ENCODE data around the gene AKAP8L.
A peak's percentile ranks its signal among the peaks of the same experiment; 100 is the strongest.

DNA sequence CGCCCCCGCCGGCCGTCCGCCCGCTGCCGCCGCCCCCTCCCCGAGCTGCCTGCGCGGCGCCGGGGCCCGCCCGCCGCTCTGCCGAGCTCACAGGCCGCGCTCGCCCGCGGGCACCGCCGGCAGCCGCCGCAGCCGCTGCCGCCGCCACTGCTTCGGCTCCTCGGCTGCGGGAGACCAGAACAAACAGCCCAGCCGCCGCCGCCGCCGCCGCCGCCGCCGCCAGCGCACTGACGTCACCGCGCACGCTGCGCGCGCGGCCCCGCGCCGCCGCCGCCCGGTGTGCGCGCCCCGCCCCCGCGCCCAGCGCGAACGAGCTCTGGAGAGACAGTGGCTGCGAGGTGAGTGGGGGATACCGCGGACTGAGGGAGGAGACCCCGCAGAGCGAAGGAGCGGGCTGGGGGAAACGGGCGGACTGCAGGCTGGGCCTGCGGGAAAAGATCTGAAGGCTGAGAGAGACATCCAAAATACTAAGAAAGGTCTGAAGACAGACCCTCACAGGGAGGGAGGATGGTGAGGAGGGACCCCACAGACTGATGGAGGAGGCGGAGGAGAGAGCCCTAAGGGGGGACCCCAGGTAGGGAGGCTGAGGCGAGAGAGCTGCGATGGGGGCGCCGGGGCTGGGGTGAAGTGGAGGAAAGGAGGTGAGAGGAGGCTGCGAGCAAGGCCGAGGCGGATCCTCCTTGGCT lies 86.3 kb downstream of the AKAP8L start, which contains the start of gene BRD4:
- peak; percentile 65 to 77 for TF ChIP-seq POLR2A (IDR thresholded peaks at IDR 0.05)
- TF ChIP-seq, protein P1, sequence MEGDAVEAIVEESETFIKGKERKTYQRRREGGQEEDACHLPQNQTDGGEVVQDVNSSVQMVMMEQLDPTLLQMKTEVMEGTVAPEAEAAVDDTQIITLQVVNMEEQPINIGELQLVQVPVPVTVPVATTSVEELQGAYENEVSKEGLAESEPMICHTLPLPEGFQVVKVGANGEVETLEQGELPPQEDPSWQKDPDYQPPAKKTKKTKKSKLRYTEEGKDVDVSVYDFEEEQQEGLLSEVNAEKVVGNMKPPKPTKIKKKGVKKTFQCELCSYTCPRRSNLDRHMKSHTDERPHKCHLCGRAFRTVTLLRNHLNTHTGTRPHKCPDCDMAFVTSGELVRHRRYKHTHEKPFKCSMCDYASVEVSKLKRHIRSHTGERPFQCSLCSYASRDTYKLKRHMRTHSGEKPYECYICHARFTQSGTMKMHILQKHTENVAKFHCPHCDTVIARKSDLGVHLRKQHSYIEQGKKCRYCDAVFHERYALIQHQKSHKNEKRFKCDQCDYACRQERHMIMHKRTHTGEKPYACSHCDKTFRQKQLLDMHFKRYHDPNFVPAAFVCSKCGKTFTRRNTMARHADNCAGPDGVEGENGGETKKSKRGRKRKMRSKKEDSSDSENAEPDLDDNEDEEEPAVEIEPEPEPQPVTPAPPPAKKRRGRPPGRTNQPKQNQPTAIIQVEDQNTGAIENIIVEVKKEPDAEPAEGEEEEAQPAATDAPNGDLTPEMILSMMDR (IDR thresholded peaks at IDR 0.05): no peak
